Mesodermal cell (in vitro differentiated cells): Measurements from ENCODE around the gene TBC1D5.
A peak's percentile ranks its signal among the peaks of the same experiment; 100 is the strongest.

Experiments
- H3K27ac ChIP-seq: 2 replicates; pipeline ENCODE4 v1.7.0; 2013; ENCODE audit warnings: mild to moderate bottlenecking, low read depth, low read length, moderate library complexity; ENCODE audit not compliant: severe bottlenecking
- H3K36me3 ChIP-seq: 2 replicates; pipeline ENCODE4 v1.7.1; 2013; ENCODE audit warnings: mild to moderate bottlenecking, low read length, moderate library complexity; ENCODE audit not compliant: control insufficient read depth, insufficient read depth
- H3K4me1 ChIP-seq: one replicate; pipeline ENCODE4 v1.7.1; 2013; ENCODE audit warnings: mild to moderate bottlenecking, low read length; ENCODE audit not compliant: insufficient read depth, control insufficient read depth, poor library complexity, severe bottlenecking
- H3K4me3 ChIP-seq: 2 replicates; pipeline ENCODE4 v1.7.0; 2013; ENCODE audit warnings: low read length, control low read depth, mild to moderate bottlenecking; ENCODE audit not compliant: insufficient read depth, poor library complexity, severe bottlenecking; ENCODE audit errors: extremely low read depth
- H3K9me3 ChIP-seq: 2 replicates; pipeline ENCODE4 v1.7.1; 2013; ENCODE audit warnings: mild to moderate bottlenecking, low read length, moderate library complexity; ENCODE audit not compliant: control insufficient read depth
- WGBS, 2 experiments: methylation state at CpG; one replicate each; pipeline ENCODE4 v1.1.5; 2013; ENCODE audit warnings: missing lambda C conversion rate in 2 of 2; ENCODE audit not compliant: insufficient coverage in 2 of 2; 5-methylcytosine and 5-hydroxymethylcytosine counted together

The TBC1D5 gene

GRCh38 chr3:17340261-17340660 lies 402.2 kb downstream of the TBC1D5 start:
- Histone ChIP-seq H3K27ac (no peak overlapping the region), H3K9me3 (no peaks in the 10 kb centered on the region), H3K36me3 (no peaks in the 10 kb centered on the region), H3K4me3 (no peak overlapping the region), H3K4me1 (no peaks in the 10 kb centered on the region)
- no CpG with 5 or more reads among the region's 1 CpG for whole genome bisulfite sequencing, 2 experiments

GRCh38 chr3:17339132-17339575 lies 403.3 kb downstream of the TBC1D5 start:
- H3K36me3 ChIP-seq = no peaks in the 10 kb centered on the region
- H3K27ac ChIP-seq = no peak overlapping the region
- no peak overlapping the region for H3K4me3 ChIP-seq
- H3K9me3 ChIP-seq = no peaks in the 10 kb centered on the region
- 95 to 96% methylated on average over 3 to 4 of the region's 6 CpGs for WGBS, 2 experiments
- no peaks in the 10 kb centered on the region for H3K4me1 ChIP-seq

GRCh38 chr3:17336291-17336690 lies 406.1 kb downstream of the TBC1D5 start:
- Histone ChIP-seq H3K27ac (no peak overlapping the region), H3K36me3 (no peaks in the 10 kb centered on the region), H3K4me3 (no peak overlapping the region), H3K4me1 (no peaks in the 10 kb centered on the region), H3K9me3 (no peaks in the 10 kb centered on the region)
- WGBS, 2 experiments = no CpG with 5 or more reads among the region's 3 CpGs

GRCh38 chr3:17333893-17334292 lies 408.5 kb downstream of the TBC1D5 start:
- no peaks in the 10 kb centered on the region for H3K9me3 ChIP-seq
- WGBS, 2 experiments = 80 to 100% methylated on average over 1 of the region's 2 CpGs
- no peaks in the 10 kb centered on the region for H3K36me3 ChIP-seq

GRCh38 chr3:17333446-17333845 lies 409.0 kb downstream of the TBC1D5 start:
- WGBS, 2 experiments = 75 to 90% methylated on average over 1 of the region's 1 CpG
- H3K9me3 ChIP-seq = no peaks in the 10 kb centered on the region
- H3K4me3 ChIP-seq = no peak overlapping the region
- no peaks in the 10 kb centered on the region for H3K4me1 ChIP-seq
- no peak overlapping the region for H3K27ac ChIP-seq
- H3K36me3 ChIP-seq = no peaks in the 10 kb centered on the region

More at GRCh38 chr3:17333893-17334292, 408.5 kb downstream of the TBC1D5 start:
- Histone ChIP-seq H3K4me3 (no peak overlapping the region), H3K4me1 (no peaks in the 10 kb centered on the region), H3K27ac (no peak overlapping the region)

- no peaks in the 10 kb centered on the region for H3K36me3 ChIP-seq
- no peaks in the 10 kb centered on the region for H3K4me1 ChIP-seq
- no peak overlapping the region for H3K27ac ChIP-seq
- H3K9me3 ChIP-seq = no peaks in the 10 kb centered on the region
- H3K4me3 ChIP-seq = no peak overlapping the region
Observed at GRCh38 chr3:17330660-17331059, 411.8 kb downstream of the TBC1D5 start.

- H3K9me3 ChIP-seq = no peaks in the 10 kb centered on the region
- no peak overlapping the region for H3K27ac ChIP-seq
- H3K4me3 ChIP-seq = no peak overlapping the region
- 89 to 100% methylated on average over 1 of the region's 1 CpG for WGBS, 2 experiments
- H3K36me3 ChIP-seq = no peaks in the 10 kb centered on the region
- no peaks in the 10 kb centered on the region for H3K4me1 ChIP-seq
Observed at GRCh38 chr3:17329927-17330326, 412.5 kb downstream of the TBC1D5 start.

GRCh38 chr3:17322106-17322793 lies 420.2 kb downstream of the TBC1D5 start:
- 86 to 100% methylated on average over 3 to 4 of the region's 5 CpGs for WGBS, 2 experiments

GRCh38 chr3:17320266-17320665 lies 422.2 kb downstream of the TBC1D5 start:
- Histone ChIP-seq H3K4me1 (peaks cover 7% of the 10 kb centered on the region), H3K27ac (no peak overlapping the region), H3K36me3 (no peaks in the 10 kb centered on the region), H3K4me3 (no peak overlapping the region), H3K9me3 (no peaks in the 10 kb centered on the region)

More at GRCh38 chr3:17322106-17322793, 420.2 kb downstream of the TBC1D5 start:
- H3K27ac ChIP-seq = peak overlapping the region; percentile 18
- H3K36me3 ChIP-seq = no peaks in the 10 kb centered on the region
- H3K4me3 ChIP-seq = no peak overlapping the region
- H3K9me3 ChIP-seq = no peaks in the 10 kb centered on the region
- peaks cover 7% of the 10 kb centered on the region for H3K4me1 ChIP-seq

GRCh38 chr3:17315897-17316296 lies 426.5 kb downstream of the TBC1D5 start:
- peaks cover 5% of the 10 kb centered on the region for H3K4me1 ChIP-seq
- no peaks in the 10 kb centered on the region for H3K9me3 ChIP-seq
- no peaks in the 10 kb centered on the region for H3K36me3 ChIP-seq
- WGBS, 2 experiments = 100% methylated on average over 2 of the region's 3 CpGs
- no peak overlapping the region for H3K4me3 ChIP-seq
- H3K27ac ChIP-seq = no peak overlapping the region

GRCh38 chr3:17314171-17314570 lies 428.3 kb downstream of the TBC1D5 start:
- Histone ChIP-seq H3K9me3 (no peaks in the 10 kb centered on the region), H3K4me1 (peaks cover 5% of the 10 kb centered on the region), H3K4me3 (no peak overlapping the region), H3K27ac (no peak overlapping the region), H3K36me3 (no peaks in the 10 kb centered on the region)
